Right atrium auricular region (tissue), 2 donors: ENCODE results near the gene SLC9A5. TPM values are rescaled to one million over a fixed set of nuclear protein-coding genes. Genes with fewer than 3 reads are reported as not detected.

ENCODE experiments used
- DNase-seq: peaks from one replicate; pipeline ENCODE4 v3.0.0-alpha.2; 2019; ENCODE audit warnings: low spot score
- H3K27ac ChIP-seq, 2 donors: fragments of 200-600 bp; sonication (generic); 1 replicate in 1 of 2; 2 replicates in 1 of 2; pipeline ENCODE4 v1.5.1; 2016 to 2019
- H3K27me3 ChIP-seq, 2 donors: fragments of 200-600 bp; sonication (generic); one replicate each; pipeline versions ENCODE4 v1.5.1 to v1.6.0; 2017 to 2019
- H3K36me3 ChIP-seq: fragments of 200-600 bp; sonication (generic); one replicate; pipeline ENCODE4 v1.5.1; 2016
- H3K4me1 ChIP-seq, 2 donors: fragments of 200-600 bp; sonication (generic); one replicate each; pipeline versions ENCODE4 v1.5.1 to v1.6.0; 2017 to 2019
- H3K4me3 ChIP-seq, 2 donors: fragments of 200-600 bp; sonication (generic); 1 replicate in 1 of 2; 2 replicates in 1 of 2; pipeline ENCODE4 v1.5.1; 2017 to 2019; ENCODE audit warnings: mild to moderate bottlenecking in 1 of 2, moderate library complexity in 1 of 2
- H3K9me3 ChIP-seq, 2 donors: fragments of 200-600 bp; sonication (generic); one replicate each; pipeline ENCODE4 v1.5.1; 2019
- CTCF ChIP-seq, 2 donors: fragments of 200-600 bp; sonication (generic); IDR thresholded peaks; one replicate each; pipeline ENCODE4 v1.5.1; 2019; ENCODE audit warnings: antibody characterized with exemption in 2 of 2
- total RNA-seq, 2 donors: library from RNA; depleted of rRNA; stranded (reverse); fragments of >200 nt; gene quantifications; one replicate each; pipeline ENCODE4 v1.1.0, GENCODE V29; 2016

SLC9A5 gene
- 1 to 10 TPM; 1.5 to 2.4 TPM for total RNA-seq

- Histone ChIP-seq H3K9me3 (no peaks in the 10 kb centered on the region), H3K4me1 (peaks cover 0 to 50% of the 10 kb centered on the region in 2 donors), H3K4me3 (peak within 1 kb of the TSS; percentile 45 to 94), H3K36me3 (no peaks in the 10 kb centered on the region), H3K27me3 (no peaks in the 10 kb centered on the region), H3K27ac (peak within 1 kb of the TSS; percentile 94 to 95)
- DNase-seq = no peak
- peak; percentile 18 to 34 for TF ChIP-seq CTCF (IDR thresholded peaks at IDR 0.05)
Measured at GRCh38 chr16:67248401-67249177, at the start of gene SLC9A5. TSS of gene SLC9A5 (plus strand) at chr16:67248979. CDS start at chr16:67249015, 36 bp downstream.

GRCh38 chr16:67199011-67199807 lies 49.6 kb upstream of the SLC9A5 start, which contains the start of gene ELMO3:
TSS of gene ELMO3 (plus strand) at chr16:67199131. CDS start at chr16:67199327, 196 bp downstream.
- TF ChIP-seq CTCF (IDR thresholded peaks at IDR 0.05) = peak in 1 of 2 donors; percentile 50
- H3K27ac ChIP-seq = no peak within 1 kb of the TSS
- H3K9me3 ChIP-seq = no peaks in the 10 kb centered on the region
- H3K27me3 ChIP-seq = no peaks in the 10 kb centered on the region
- no peak for DNase-seq
- peaks cover 40% of the 10 kb centered on the region for H3K36me3 ChIP-seq
- H3K4me1 ChIP-seq = peaks cover 0 to 22% of the 10 kb centered on the region in 2 donors
- peak within 1 kb of the TSS in 1 of 2 donors; percentile 15 for H3K4me3 ChIP-seq

- DNase-seq = no peak
- Histone ChIP-seq H3K4me3 (peak overlapping the region in 1 of 2 donors; percentile 15), H3K27ac (no peak overlapping the region), H3K36me3 (peaks cover 35% of the 10 kb centered on the region), H3K27me3 (no peaks in the 10 kb centered on the region), H3K4me1 (peaks cover 0 to 22% of the 10 kb centered on the region in 2 donors), H3K9me3 (no peaks in the 10 kb centered on the region)
- TF ChIP-seq CTCF (IDR thresholded peaks at IDR 0.05) = no peak
Measured at GRCh38 chr16:67199808-67200198, 49.0 kb upstream of the SLC9A5 start.

GRCh38 chr16:67200491-67200890 lies 48.3 kb upstream of the SLC9A5 start:
- TF ChIP-seq CTCF (IDR thresholded peaks at IDR 0.05) = no peak
- Histone ChIP-seq H3K9me3 (no peaks in the 10 kb centered on the region), H3K27me3 (no peaks in the 10 kb centered on the region), H3K36me3 (peaks cover 28% of the 10 kb centered on the region), H3K27ac (no peak overlapping the region), H3K4me1 (peaks cover 0 to 22% of the 10 kb centered on the region in 2 donors), H3K4me3 (no peak overlapping the region)
- no peak for DNase-seq

GRCh38 chr16:67201411-67202345 lies 47.1 kb upstream of the SLC9A5 start:
- no peak for DNase-seq
- no peaks in the 10 kb centered on the region for H3K27me3 ChIP-seq
- peaks cover 0 to 22% of the 10 kb centered on the region in 2 donors for H3K4me1 ChIP-seq
- peaks cover 16% of the 10 kb centered on the region for H3K36me3 ChIP-seq
- no peak overlapping the region for H3K4me3 ChIP-seq
- TF ChIP-seq CTCF (IDR thresholded peaks at IDR 0.05) = no peak
- no peaks in the 10 kb centered on the region for H3K9me3 ChIP-seq
- no peak overlapping the region for H3K27ac ChIP-seq
